Activated CD4-positive, alpha-beta T cell treated with anti-CD3 and anti-CD28 coated beads, Interleukin-2, amount 10 ng/mL, durations not matched to agents 7 days and 5 days (primary cell): ENCODE data around the gene TM7SF2. TPM values are rescaled to one million over a fixed set of nuclear protein-coding genes. Genes with fewer than 3 reads are reported as not detected.
A peak's percentile ranks its signal among the peaks of the same experiment; 100 is the strongest.
"Not testable (repeated sequence)": the region's sequence is repeated elsewhere in the genome, so short reads cannot be mapped to it uniquely, and the experiment has no call there.

ENCODE experiments used
- CTCF ChIA-PET: fragments of 350-600 bp; sonication (Branson Sonifier 250); formaldehyde crosslinking; loops from one replicate; lab custom pipeline; 2021; ENCODE audit warnings: antibody characterized with exemption; lab: Charles Lee
- POLR2A ChIA-PET: fragments of 350-600 bp; sonication (Branson Sonifier 250); formaldehyde crosslinking; loops from one replicate; lab custom pipeline; 2021; ENCODE audit warnings: antibody characterized with exemption; lab: Charles Lee
- DNase-seq: peaks from one replicate; pipeline ENCODE4 v3.0.0-alpha.2; 2020
- H3K27ac Mint-ChIP-seq: one replicate; pipeline ENCODE4 v1.8.0; 2021; ENCODE audit warnings: mild to moderate bottlenecking, moderate library complexity, mixed read lengths
- H3K27me3 Mint-ChIP-seq: one replicate; pipeline ENCODE4 v1.8.0; 2021; ENCODE audit warnings: mixed read lengths
- H3K36me3 Mint-ChIP-seq: one replicate; pipeline ENCODE4 v1.8.0; 2021; ENCODE audit warnings: low read depth, mixed read lengths
- H3K4me1 Mint-ChIP-seq: one replicate; pipeline ENCODE4 v1.8.0; 2021; ENCODE audit warnings: mixed read lengths
- H3K4me3 Mint-ChIP-seq: one replicate; pipeline ENCODE4 v1.8.0; 2021; ENCODE audit warnings: mild to moderate bottlenecking, moderate library complexity, mixed read lengths
- H3K9me3 Mint-ChIP-seq: one replicate; pipeline ENCODE4 v1.8.0; 2021; ENCODE audit warnings: mixed read lengths
- total RNA-seq, 2 experiments: library from RNA; stranded (reverse); gene quantifications; one replicate each; pipeline ENCODE4 v1.2.3, GENCODE V29; 2021

Gene TM7SF2
- total RNA-seq, 2 experiments from 2014 or later, result 26.1 to 27.7 TPM

DNA sequence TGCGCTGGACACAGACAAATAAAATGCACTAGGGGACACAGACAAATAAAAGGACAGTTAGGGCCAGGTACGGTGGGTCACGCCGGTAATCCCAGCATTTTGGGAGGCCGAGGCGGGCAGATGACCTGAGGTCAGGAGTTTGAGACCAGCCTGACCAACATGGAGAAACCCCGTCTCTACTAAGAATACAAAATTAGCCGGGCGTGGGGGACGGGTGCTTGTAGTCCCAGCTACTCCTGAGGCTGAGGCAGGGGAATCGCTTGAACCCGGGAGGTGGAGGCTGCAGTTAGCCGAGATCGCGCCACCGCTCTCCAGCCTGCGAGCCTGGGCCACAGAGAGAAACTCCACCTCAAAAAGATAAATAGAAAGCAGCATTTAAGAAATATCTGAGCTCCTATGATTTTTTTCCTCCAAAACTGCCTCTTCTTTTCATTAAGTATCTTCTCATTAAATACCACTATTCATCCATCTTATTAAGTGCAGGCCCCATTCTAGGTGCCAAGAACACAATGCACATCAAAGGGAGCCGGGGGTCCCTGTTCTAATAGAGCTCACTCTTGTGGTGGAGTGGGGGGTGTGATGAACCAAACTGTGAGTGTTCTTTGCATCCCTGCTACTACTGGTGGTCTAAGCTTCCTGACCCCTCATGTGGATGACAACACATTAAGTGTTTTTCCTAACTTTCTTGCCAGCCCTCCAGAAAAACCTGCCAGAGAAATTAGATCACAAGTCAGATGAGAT is 6.6 kb downstream of the TM7SF2 start:
- Mint-ChIP-seq H3K4me3 (peak overlapping the region; percentile 87), H3K9me3 (no peaks in the 10 kb centered on the region), H3K27me3 (no peaks in the 10 kb centered on the region), H3K36me3 (peaks cover 40% of the 10 kb centered on the region), H3K27ac (peak overlapping the region; percentile 96), H3K4me1 (peaks cover 65% of the 10 kb centered on the region)
- ChIA-PET POLR2A (interaction anchor here (0.6 to 1.1 kb wide), 2 partner anchors 144 to 531 kb away, joined by 3 read pairs; partner anchors contain the start of gene POLA2), CTCF (interaction anchor here (0.6 to 2.5 kb wide), 18 partner anchors 9 to 484 kb away, joined by 3 to 12 read pairs (median 4); partner anchors contain the start of genes ARL2, CAPN1, CDCA5 and MAJIN)
- no peak for DNase-seq

DNA sequence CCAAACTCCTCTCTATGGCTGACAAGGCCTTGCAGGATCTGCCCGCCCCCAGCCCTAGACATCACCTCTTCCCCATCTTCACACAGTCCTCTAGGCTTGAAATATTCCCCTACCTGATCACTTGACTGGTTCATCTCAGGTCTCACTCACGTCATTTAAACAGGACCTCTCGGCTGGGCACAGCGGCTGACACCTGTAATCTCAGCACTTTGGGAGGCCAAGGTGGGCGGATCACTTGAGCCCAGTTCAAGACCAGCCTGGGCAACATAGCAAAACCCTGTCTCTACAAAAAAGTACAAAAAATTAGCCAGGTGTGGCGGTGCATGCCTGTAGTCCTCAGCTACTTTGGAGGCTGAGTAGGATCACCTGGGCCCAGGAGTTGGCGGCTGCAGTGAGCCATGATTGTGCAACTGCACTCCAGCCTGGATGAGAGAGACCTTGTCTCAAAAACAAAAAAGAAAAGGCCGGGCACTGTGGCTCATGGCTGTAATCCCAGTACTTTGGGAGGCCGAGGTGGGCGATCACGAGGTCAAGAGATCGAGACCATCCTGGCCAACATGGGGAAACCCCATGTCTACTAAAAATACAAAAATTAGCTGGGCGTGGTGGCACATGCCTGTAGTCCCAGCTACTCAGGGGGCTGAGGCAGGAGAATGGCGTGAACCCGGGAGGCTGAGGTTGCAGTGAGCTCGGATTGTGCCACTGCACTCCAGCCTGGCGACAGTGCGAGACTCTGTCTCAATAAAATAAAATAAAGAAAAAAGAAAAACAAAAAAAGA is 7.4 kb downstream of the TM7SF2 start:
- POLR2A ChIA-PET, H3K27me3 Mint-ChIP-seq, H3K4me3 Mint-ChIP-seq, H3K9me3 Mint-ChIP-seq, DNase-seq: not testable (repeated sequence)
- Mint-ChIP-seq H3K27ac (peak overlapping the region; percentile 99), H3K4me1 (peaks cover 59% of the 10 kb centered on the region), H3K36me3 (peaks cover 42% of the 10 kb centered on the region)
- CTCF ChIA-PET, result interaction anchor here (0.6 to 2.5 kb wide), 7 partner anchors 10 to 110 kb away, joined by 3 to 8 read pairs (median 4); partner anchors contain the start of genes CAPN1, SAC3D1 and SNX15

DNA sequence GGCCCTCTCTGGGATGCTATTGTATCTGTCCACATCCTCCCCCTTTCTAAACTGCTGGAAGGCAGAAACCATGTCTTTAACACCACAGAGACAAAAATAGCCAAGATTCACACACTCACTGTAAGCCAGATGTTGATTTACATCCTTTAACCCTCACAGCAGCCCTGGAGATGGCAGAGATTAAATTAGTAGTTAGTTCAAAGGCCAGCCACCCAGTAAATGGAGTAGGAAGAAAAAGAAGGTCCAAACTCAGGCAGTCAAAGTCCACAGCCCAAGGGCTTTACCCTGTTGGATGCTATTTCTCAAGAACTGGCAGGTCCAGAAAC is 8.0 kb downstream of the TM7SF2 start:
- no peak overlapping the region for H3K4me3 Mint-ChIP-seq
- H3K27ac Mint-ChIP-seq, result peak overlapping the region; percentile 99
- peaks cover 46% of the 10 kb centered on the region for H3K36me3 Mint-ChIP-seq
- DNase-seq, result no peak
- no peaks in the 10 kb centered on the region for H3K9me3 Mint-ChIP-seq
- ChIA-PET CTCF (interaction anchor here (1.4 kb wide), 1 partner anchor 9 kb away, joined by 4 read pairs; no protein-coding TSS in a partner anchor), POLR2A (no interaction called here)
- no peaks in the 10 kb centered on the region for H3K27me3 Mint-ChIP-seq
- peaks cover 60% of the 10 kb centered on the region for H3K4me1 Mint-ChIP-seq

DNA sequence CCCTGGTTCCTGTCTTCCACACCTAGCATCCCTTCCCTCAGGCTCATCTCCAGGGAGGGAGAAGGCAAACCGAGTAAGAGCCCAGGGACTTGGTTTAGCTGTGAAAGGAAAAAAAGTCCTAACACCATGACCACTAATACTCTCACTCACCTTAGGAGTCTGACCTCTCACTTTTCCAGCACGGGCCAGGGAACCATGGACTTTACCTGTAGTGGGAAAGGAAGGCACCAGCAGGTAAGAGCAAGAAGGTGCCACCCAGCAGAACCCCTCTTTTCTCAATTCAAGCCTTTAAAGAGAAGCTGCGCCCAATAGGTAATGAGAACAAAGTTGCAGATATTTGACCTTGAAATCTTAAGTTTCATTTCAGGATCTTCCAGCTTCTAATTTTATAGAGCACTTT is 9.2 kb downstream of the TM7SF2 start:
- H3K27me3 Mint-ChIP-seq, result no peaks in the 10 kb centered on the region
- H3K36me3 Mint-ChIP-seq, result peaks cover 49% of the 10 kb centered on the region
- H3K9me3 Mint-ChIP-seq, result no peaks in the 10 kb centered on the region
- H3K27ac Mint-ChIP-seq, result peak overlapping the region; percentile 99
- H3K4me3 Mint-ChIP-seq, result peak overlapping the region; percentile 98
- POLR2A ChIA-PET, result no interaction called here
- DNase-seq, result no peak
- CTCF ChIA-PET, result interaction anchor here (0.8 to 2.2 kb wide), 3 partner anchors 11 to 22 kb away, joined by 3 to 6 read pairs (median 4); no protein-coding TSS in a partner anchor
- H3K4me1 Mint-ChIP-seq, result peaks cover 54% of the 10 kb centered on the region

DNA sequence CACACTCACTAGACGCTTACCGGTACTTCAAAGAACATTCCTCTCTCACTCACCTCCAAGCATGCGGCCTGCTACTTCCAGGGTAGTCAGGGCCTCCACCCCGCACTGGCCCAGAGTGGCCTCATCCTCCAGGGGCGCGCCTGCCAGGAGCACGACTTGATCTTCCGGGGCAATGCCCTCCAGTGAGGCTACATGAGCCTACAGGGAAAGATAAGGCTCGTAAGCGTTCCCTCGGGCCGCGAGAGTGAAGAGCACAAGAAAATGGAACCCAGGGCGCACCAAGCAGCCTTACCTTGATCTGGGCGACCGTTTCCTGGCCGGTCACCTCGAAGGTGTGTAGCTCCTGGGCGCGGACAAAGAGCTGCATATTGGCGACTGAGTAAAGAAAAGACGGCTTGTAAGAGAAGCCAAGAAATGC is 9.8 kb downstream of the TM7SF2 start:
- Mint-ChIP-seq H3K36me3 (peaks cover 53% of the 10 kb centered on the region), H3K4me3 (peak overlapping the region; percentile 98), H3K27ac (peak overlapping the region; percentile 99), H3K4me1 (peaks cover 47% of the 10 kb centered on the region), H3K27me3 (no peaks in the 10 kb centered on the region), H3K9me3 (no peaks in the 10 kb centered on the region)
- ChIA-PET CTCF (interaction anchor here (0.8 to 2.2 kb wide), 13 partner anchors 8 to 342 kb away, joined by 3 to 8 read pairs (median 4); partner anchors contain the start of genes ARL2 and CAPN1), POLR2A (interaction anchor here (0.6 to 1.0 kb wide), 5 partner anchors 10 to 600 kb away, joined by 3 to 5 read pairs (median 3); partner anchors contain the start of gene SYVN1)
- DNase-seq, result peak; percentile 40

DNA sequence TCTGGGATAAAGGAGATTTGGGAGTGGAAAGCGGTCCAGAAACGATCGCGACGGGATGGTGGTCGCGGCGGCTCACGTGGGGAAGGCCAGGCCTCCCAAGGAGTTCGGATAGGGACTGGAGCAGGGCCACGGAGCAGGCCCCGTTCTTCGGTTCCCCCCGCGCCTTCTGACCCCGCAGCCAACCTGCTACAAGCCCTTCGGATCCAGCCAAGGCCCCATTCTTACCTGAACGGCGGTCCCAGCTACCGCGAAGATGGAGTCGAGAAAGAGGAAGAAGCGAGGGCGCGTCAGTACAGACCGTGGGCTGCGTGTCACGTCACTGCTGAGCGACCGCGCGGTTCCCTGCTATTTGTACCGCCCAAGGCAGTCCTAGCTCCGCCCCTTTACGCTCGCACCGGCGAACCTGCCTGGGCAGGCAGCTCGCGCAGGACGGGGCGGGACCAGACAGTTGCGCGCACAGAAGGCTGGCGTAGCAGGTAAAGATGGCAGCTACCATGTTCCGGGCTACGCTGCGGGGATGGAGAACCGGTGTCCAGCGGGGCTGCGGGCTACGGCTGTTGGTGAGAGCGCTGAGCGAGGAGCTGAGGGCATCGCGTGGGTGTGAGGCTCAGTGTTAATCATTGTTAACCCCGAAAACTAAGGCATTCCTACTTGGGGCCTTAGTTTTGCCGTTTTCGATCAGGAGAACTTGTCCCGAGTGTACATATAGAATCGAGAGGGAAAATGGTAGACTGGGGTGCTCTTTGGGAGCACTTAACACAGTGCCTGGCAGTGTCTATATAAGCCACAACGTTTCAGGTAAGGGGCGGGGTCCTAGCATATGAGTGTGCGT is 10.4 kb downstream of the TM7SF2 start, which contains the start of the genes FAU and MRPL49:
TSS of gene FAU (minus strand) at position 270 of the 832 bp plus-strand sequence. CDS start 321 bp downstream, outside the sequence.
TSS of gene MRPL49 (plus strand) at position 457 of the 832 bp plus-strand sequence. CDS start at position 483, 26 bp downstream.
- H3K4me3 Mint-ChIP-seq, result peak within 1 kb of the TSS; percentile 98
- H3K27ac Mint-ChIP-seq, result peak within 1 kb of the TSS; percentile 99
- peaks cover 44% of the 10 kb centered on the region for H3K4me1 Mint-ChIP-seq
- H3K9me3 Mint-ChIP-seq, result no peaks in the 10 kb centered on the region
- ChIA-PET CTCF (interaction anchor here (0.7 to 2.2 kb wide), 15 partner anchors 9 to 394 kb away, joined by 3 to 8 read pairs (median 4); partner anchors contain the start of genes ARL2 and CAPN1), POLR2A (interaction anchor here (0.6 to 1.0 kb wide), 6 partner anchors 10 to 648 kb away, joined by 3 to 5 read pairs (median 3); partner anchors contain the start of gene SYVN1)
- peaks cover 58% of the 10 kb centered on the region for H3K36me3 Mint-ChIP-seq
- peak; percentile 100 for DNase-seq
- no peaks in the 10 kb centered on the region for H3K27me3 Mint-ChIP-seq

DNA sequence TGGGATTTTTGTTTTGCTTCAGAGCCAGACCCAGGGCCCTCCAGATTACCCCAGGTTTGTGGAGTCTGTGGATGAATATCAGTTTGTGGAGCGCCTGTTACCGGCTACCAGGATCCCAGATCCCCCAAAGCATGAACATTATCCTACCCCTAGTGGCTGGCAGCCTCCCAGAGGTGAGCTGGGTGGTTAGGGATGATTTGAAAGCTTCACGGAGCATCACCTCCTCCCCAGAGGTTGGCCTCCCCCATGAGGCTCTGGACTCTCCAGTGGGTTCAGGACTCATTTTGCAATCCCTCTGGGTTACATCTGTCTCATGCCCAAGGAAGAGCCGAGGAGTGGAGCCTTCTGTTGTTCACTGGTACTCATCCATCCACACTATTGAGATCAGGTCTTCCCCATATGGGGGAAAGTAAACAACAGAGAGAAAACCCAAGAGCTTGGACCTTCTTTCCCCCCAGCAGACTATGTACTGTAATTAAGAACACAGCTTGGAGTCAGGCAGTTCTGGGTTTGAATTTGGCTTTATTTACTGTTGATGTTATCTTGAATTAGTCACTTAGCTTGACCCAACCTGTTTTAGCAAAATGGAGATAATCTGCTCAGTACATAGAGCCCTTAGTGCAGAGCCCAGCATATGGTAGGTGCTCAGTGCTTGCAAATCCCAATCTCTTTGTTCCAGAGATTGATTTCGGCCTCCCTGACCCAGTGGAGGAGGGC is 13.0 kb downstream of the TM7SF2 start:
- Mint-ChIP-seq H3K36me3 (peaks cover 46% of the 10 kb centered on the region), H3K27ac (no peak overlapping the region), H3K27me3 (no peaks in the 10 kb centered on the region), H3K9me3 (no peaks in the 10 kb centered on the region), H3K4me1 (peaks cover 32% of the 10 kb centered on the region), H3K4me3 (peak overlapping the region; percentile 33)
- ChIA-PET CTCF (interaction anchor here (1.0 to 1.7 kb wide), 3 partner anchors 12 to 14 kb away, joined by 4 read pairs; partner anchors contain the start of gene TM7SF2), POLR2A (no interaction called here)
- no peak for DNase-seq

DNA sequence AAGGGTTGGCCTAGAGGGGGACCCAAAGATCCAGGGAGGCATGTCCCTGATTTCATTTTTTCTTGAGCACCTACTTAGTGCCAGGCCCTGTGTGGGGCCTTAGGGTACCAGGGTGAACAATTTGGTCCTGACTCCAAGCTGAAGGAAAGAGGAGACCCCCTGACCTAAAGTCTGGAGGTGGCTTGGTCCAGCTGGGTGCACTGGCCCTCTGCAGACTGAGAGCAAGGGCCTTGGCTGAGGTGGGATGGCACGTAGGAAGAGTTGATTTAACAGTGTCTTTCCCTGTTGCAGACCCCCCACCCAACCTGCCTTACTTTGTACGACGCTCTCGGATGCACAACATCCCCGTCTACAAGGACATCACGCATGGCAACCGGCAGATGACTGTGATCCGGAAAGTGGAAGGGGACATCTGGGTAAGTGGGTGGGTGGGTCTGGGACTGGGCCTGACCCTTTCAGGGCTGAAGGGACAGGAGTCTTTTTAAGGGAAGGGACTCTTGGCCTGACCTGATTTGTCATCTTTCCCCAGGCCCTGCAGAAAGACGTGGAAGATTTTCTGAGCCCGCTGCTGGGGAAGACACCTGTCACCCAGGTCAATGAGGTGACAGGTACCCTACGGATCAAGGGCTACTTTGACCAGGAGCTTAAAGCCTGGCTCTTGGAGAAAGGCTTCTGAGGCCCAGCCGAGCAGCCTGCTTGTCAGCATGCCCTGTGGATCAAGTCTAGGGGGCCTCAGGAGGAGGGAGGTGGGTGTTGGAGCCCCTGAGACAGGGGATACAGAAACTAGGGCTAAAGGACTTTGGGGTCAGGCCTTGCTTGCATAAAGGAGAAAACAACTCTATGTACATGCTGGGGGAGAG is 13.8 kb downstream of the TM7SF2 start:
- Mint-ChIP-seq H3K36me3 (peaks cover 41% of the 10 kb centered on the region), H3K4me3 (no peak overlapping the region), H3K27me3 (no peaks in the 10 kb centered on the region), H3K4me1 (peaks cover 24% of the 10 kb centered on the region), H3K27ac (no peak overlapping the region), H3K9me3 (no peaks in the 10 kb centered on the region)
- POLR2A ChIA-PET, result no interaction called here
- CTCF ChIA-PET, result interaction anchor here (1.5 to 1.7 kb wide), 2 partner anchors 13 to 15 kb away, joined by 4 read pairs; partner anchors contain the start of gene TM7SF2
- no peak for DNase-seq

DNA sequence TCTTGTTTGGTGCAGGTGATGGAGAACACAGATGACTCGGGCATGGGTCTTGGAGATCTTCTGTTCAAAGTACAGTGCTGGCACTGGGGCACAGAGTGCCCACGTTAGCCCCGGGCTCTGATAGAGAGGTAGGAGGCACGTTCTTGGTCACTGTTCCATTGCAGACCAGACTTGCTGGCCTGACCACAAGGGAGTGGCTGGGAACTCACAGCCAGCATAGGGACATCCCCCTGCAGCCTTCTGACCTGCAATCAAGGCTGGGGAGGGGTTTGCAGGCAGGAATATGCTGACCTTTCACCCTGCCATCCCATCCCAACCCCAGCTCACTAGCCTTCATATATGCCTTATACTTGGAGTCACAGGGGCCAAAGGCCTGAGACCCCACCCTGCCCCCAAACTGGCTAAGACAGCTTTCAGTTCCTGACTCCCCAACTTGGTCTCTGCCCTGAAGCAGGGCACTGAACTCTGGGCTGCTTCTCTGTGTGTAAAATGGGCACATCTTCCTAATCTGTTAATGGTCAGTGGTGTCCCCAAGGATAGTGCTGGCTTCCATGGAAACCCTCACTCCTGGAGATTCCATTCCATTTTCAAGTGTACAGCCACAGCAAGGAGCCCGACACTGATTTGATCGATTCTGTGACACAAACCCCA is 15.1 kb downstream of the TM7SF2 start:
- ChIA-PET CTCF (interaction anchor here (1.4 kb wide), 1 partner anchor 16 kb away, joined by 4 read pairs; no protein-coding TSS in a partner anchor), POLR2A (no interaction called here)
- H3K27me3 Mint-ChIP-seq, result no peaks in the 10 kb centered on the region
- no peaks in the 10 kb centered on the region for H3K9me3 Mint-ChIP-seq
- DNase-seq, result no peak
- no peak overlapping the region for H3K4me3 Mint-ChIP-seq
- H3K27ac Mint-ChIP-seq, result no peak overlapping the region
- peaks cover 32% of the 10 kb centered on the region for H3K36me3 Mint-ChIP-seq
- H3K4me1 Mint-ChIP-seq, result peaks cover 14% of the 10 kb centered on the region
